ENCODE data around the gene METTL16.

GRCh38 chr17:2444382-2444781 is 67.3 kb downstream of the METTL16 start:
- TF ChIP-seq CTCF (IDR thresholded peaks at IDR 0.05 in 8 of 11, conservative IDR thresholded peaks at IDR 0.05 in 3 of 11) (no peak), POLR2A (IDR thresholded peaks at IDR 0.05) (no peak), POLR2AphosphoS5 (IDR thresholded peaks at IDR 0.05) (no peak)
